Kasumi-1 (cell line): ENCODE results near the gene TANC1.

Experiments used
- DNase-seq, 2 experiments: peaks; one replicate each; lab custom pipeline; 2025; lab: John Stamatoyannopoulos, UW

The TANC1 gene

DNA sequence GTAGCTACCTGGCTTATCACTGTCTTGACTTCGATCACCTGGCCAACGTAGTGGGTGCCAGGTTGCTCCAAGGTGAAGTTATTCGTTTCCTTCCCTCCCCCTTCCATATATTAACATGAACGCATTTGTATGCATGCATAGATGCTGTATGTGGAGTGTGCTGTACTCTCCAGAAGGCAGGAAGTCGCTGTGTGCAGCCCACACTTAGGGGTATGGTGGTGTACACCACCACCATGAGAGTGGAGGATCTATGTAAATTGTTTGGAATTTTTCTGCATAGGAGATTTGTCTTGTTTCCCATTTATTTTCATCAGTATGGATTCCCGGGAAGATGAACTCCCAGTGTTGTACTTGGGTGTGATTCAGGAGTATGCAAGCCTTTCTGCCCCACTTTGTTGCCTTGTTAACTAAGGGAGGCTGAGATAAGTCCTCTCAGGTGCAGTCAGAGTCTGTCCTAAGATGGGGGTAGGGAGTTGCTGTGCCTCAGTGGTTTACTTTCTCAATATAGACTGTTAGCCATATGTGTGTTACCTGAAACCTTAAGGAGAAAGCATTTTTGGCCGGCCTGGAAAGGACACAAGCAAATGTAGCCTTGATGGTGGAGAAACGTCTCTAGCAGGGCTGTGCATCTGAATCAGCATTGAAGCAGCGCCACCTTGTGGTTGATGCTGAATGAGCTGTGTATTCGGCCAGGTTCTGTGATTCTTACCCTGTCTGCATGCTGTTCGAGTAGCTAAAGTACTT lies 149.8 kb downstream of the TANC1 start:
- peak; percentile 86 to 93 for DNase-seq

DNA sequence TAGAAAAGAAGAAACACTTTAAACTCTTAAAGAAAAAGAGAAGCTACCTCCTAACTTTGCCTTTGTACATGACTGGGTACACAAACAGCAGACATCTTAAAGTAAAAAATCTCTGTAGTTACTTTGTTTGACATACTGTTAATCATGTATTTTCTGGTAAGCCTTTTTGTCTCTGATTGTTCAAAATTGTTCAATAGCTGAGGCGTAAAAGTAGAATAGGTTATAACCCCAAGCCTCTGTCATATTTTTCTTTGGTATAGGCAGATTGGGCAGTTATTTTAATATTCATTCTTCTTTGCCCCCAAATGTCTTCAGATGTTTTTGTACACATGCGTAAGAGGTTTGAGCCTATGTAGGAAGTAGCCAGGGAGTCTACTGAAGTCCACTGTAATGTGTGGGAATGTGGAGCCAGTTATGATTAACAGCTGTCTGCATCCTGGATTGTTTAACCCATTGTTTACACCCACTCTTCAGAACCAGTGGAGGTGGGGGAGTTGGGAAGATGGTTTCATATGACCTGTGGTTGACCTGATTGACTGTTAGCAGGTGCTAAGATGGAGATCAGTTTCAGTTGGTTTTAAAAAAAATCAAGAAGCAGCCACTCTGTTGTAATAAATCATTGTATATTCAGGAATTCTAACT lies 150.5 kb downstream of the TANC1 start:
- DNase-seq = no peak

DNA sequence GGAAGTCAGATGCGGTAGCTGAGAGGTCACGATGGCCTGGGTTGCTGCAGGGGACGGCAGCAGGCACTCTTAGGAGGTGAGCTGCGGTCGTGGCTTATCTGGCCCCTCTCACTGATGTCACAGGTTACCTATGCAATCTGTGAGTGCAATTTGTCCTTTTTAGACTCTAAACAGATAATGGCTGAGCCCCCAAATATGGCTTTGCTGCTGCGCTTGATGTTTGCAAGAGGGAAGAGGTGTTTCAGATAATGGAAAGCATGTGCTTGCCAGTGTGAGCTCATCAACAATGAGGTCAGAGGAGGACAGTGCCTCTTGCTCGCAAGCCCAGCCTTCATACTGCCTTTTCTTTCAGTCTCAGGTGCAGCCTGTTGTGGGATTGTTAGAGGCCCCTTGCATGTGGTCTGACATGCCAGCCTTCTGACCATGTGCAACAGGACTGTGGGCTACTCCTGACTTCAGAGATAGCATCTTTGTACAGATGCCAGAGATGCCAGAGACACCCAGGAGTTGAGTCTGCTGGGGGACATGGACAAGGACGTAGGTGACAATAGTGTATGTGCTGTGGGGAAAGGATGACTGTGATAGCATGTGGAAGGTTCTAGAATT lies 151.3 kb downstream of the TANC1 start:
- no peak for DNase-seq

DNA sequence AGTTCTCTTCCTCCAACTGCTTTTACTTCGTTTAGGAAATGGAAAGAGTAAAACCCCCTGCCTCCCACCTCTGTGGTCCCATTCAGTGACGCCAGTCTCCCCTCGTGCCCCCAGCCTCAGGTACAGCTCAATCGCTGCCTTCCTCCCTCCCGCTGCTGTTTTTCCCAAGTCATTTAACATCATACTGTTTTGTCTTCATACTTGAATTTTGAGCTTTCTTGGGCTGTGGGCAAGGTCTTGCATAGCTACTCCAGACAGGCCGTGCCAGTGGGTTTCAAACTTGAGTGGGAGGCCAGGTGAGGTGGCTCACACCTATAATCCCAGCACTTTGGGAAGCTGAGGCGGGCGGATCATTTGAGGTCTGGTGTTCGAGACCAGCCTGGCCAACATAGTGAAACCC lies 155.3 kb downstream of the TANC1 start:
- no peak for DNase-seq

DNA sequence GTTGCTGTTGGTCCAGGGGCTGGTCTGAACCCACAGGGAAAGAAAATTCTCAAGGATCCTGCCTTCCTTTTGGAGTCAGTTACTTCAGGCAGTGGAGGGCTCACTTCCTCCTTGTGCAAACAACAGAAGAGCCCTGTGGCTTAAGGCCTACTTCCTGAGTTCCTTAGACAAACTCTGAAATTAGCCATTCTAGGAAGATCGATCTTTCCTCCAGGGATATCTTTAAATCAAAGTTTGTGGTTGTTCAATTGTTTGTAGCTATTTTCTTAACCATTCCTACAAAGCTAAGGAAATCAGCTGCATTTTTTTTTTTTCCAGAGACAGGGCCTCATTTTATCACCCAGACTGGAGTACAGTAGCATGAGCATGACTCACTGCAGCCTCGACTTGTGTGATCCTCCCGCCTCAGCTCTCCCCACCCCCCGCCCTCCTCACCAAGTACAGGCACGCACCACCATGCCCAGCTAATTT lies 156.0 kb downstream of the TANC1 start:
- DNase-seq = peak; percentile 90 to 92

DNA sequence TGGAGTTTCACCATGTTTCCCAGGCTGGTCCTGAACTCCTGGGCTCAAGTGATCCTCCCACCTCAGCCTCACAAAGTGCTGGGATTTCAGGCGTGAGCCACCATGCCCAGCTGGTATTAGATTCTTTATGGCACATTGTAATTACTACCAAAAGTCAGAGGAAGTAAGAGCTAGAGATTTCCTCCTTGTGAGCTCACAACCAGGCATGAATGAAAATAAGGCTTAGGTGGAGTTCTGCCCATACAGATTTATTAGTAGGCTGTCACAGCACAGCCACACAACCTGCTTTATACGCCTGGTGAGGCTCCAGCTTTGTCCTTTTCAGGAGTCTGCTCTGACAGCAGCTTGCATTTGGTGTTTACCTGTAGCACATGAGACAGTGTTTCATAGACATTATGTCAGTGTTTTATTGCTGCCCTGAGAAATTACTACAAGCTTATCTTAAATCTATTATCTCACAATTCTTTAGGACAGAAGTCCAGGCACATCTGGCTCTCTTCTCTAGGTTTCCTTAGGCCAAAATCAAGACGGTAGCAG lies 156.6 kb downstream of the TANC1 start:
- peak in 1 of 2 experiments; percentile 47 for DNase-seq

DNA sequence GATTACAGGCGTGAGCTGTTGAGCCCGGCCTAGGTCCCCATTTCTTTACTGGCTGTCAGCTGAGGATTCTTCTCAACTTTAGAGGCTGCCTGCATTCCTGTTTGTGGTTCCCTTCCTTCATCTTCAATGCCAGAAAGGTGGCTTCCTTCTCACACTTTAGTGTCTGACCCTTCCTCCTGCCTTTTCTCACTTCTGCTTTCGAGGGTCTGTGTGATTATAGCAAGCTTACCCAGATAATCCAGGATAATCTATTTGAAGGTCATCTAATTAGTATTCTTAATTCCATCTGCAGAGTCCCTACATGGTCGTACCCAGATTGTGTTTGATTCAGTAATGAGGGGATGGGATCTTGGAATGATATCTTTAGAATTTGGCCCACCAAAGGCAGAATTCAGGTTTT lies 157.4 kb downstream of the TANC1 start:
- DNase-seq = no peak

DNA sequence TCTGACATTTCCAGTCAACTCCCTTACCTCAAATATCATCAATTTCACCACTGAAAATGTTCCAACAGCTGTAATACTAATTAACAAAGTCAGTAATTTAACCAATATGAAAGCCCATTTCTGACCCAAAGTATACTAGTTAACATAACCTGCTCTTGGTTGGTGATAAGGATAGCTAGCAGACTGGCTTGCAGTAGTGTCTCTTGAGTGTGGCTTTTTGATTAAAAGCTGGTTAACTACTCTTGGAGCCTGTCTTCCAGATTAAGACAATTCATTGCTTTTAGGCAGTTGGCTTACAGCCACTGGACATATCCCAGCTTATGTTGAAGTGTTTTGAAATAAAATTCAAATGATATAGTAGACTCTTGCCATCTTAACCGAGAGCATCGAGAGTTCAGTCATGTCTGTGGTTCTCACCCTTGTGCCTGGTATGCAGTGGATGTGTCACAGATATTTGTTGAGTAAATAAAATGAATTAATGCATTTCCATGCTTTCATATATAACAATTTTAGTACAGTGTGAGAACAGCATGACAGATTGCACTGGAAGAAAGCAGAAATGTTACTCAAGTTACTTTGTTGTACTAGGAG lies 158.1 kb downstream of the TANC1 start:
- no peak for DNase-seq

DNA sequence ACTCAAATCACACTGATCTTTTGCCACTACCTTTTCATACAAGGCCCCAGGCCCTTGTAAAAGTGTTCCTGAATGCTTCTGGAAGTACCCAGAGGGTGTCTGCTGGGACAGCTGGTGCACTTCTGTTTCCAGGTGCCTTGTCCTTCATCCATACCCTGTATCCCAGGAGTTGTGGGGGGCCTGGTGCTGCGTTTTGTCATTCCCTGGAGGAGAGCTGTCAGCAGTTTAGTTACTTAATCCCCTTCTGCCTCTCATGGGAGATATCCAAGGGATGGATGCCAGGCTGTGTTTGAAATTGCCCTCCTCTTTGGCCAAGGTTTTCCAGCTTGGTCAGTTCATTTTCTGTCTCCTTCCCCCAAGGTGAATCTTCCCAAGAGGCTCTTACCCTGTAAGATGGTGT lies 159.8 kb downstream of the TANC1 start:
- DNase-seq = no peak

DNA sequence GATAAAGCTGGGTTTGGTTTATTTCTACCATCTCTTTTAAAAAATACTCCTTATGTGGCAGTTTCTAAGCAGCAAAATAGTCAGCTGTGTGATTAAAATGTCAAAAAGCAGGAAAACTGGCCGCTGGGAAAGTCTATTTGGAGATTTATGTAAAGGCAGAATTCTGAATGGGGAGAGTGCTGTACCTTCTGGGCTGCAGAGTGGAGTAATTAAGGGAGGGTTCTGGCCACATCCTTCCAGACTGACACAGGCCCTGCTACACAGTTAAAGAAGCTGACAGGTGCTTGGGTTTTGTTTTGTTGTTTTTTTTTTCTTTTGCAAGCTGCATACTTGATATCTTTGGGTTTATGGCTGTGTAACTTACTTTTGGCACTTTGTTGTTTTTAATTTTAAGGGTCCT lies 160.8 kb downstream of the TANC1 start:
- DNase-seq = no peak

DNA sequence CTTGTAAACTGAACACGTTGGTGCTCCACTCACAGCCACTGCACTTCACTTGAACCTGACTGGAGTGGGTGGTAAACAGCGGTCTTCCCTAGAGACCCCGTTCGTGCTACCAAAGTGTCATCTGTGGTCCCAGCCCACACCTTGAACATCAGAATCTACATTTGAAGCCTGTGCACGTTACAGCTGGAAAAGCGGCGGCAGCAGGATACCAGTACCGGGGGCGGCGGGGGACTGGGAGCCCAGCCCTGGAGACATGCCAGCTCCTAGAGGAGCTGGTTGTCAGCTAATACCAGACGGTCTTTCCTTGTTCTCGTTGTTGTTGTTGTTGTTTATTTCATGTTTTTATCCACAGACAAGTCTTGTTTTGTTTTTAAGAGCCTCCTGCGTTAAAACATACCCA lies 161.4 kb downstream of the TANC1 start:
- no peak for DNase-seq

DNA sequence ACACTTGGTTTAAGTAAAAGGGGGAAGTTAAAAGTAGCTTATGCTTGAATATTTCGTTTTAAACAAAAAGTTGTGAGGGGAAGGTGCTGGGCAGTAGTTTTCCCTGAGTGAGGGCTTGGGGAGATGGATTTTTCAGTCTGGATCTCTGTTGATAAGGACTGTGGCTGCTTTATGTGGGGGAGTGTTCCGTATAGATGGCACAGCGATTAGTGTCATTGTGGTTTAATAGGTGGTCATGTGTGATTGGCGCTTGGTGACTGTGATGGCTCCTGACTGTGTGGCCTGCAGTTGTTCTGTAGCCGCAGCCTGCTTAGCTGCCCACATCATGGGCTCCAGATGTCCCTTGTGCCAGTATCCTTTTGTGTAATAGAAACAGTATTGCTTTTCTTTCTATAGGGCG lies 161.9 kb downstream of the TANC1 start:
- DNase-seq = peak in 1 of 2 experiments; percentile 52

DNA sequence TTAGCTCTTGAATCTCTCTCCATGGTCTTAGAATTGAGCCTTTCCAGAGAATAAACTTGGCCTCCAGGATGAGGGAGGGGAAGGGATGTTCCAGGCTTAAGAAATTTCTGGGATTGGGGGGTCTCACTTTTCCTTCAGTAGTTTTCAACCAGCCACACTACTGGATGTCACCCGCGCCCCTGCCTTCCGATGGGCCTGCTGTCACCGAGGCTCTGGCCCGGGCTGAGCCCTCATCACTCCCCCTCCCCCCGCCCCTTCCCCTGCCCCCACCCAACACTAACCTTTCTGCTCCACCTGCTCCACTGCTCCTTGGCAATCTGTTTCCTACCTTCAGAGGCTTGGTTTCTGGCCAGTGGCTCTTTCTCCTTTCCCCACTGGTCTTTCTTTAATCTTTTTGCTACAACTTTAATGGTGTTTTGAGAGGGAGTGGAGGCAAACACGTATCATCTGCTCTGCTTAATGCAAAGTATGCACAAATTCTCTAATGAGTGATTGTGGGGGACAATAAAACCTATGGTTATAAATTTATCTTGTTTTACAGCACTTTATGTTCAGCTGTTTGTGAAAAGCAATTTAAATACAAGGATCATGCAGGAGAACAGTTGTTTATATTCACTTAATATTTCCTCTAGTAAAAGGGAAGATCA lies 162.9 kb downstream of the TANC1 start:
- no peak for DNase-seq

DNA sequence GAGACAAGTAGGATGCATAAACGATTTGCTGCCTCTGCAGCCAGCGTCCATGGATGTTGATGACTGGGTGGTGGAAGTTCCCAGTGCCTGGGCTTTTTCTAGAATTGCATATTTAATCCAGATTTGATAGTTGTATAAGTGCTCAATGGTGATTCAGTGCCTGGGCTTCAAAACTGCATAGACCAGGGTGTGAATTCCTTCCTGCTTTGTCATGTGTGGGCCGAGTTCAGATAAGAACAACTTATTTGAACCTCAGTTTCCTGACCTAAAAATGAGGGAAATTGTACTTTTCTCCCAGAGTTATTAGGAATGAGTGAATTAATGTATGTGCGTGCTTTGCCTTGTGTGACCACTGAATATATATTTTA lies 163.5 kb downstream of the TANC1 start:
- no peak for DNase-seq

DNA sequence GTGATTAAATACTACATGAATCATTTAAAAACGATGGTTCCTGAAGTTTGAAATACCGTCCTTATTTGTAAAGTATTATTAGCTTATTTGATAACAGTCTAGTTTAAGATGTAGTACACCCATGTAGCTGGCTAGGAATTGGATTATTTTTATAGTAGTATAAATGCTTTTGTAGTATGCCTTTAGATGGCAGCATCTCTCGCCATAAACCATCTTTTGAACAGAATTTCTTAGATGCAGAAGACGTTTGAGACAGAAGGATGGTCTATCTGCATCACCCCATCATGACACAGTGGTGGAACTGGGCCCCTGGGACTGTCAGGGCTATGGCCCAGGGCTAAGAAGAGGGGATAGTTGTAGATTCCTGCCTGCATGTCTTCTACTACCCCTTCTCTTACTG lies 165.4 kb downstream of the TANC1 start:
- DNase-seq = peak; percentile 29 to 41

DNA sequence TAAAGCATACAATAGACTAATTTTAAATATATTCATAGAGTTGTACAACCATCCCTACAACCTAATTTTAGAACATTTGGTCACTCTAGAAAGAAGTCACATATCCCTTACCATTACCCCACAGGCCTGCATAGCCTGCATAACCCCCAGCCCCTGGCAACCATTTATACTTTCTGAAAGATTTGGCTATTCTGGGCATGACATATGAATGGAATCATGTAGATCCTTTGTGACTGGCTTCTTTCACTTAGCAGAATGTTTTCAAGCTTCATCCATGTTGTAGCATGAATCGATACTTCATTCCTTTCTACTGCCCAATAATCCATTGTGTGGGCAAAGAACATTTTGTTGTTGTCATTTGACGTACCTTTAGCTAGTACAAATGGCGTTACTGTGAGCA lies 166.5 kb downstream of the TANC1 start:
- no peak for DNase-seq

DNA sequence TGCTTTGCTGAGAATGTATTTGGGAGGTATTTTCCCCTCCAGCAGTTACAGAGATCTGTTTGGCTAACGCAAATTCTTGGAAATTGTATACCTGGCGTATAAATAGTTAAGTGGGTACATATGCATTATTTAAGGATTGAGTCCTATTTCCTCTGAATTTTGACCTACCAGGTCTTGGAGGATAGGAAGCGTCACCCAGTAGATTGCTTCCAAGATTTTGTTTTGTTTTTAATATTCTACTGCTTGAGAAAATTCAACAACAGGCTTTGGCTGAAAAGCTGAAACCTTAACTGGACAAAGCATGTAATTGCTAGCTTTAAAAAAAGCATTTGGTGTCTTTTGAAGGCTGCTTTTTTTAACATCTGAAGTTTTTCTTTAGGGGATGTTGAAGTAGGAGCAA lies 168.0 kb downstream of the TANC1 start:
- DNase-seq = no peak

DNA sequence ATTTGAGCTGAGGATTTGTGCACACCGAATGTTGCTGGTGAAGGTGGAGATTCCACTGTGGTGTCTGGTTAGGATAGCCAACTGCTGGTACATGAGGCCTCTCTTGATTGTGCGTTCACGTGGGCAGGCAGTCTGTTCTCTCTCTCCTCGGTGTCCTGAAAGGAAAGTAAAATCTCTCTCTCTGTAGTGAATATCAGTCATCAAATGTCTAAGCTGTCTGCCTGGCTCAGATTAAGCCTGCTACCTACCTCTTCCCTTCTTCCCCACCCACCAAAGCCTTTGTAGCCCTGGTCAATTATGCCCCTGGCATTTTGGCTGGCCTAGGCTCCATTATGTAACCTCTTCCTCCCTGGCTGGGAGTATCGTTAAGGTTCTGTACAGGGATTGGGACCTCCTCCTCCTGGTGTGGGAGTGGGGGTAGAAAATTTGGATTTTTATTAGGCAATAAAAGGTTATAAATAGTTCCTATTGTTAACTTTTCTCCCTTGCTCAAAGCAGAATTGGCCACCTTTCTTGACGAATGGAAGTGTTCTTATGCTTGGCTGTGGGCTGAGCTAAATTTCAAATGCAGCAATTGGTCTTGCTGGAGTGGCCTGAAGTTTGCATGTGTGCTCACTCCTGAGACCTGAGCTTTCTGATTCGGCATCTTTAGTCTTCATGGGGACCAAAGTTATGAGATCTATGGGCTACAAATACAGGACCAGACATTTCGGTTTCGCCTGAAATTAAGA lies 169.2 kb downstream of the TANC1 start:
- DNase-seq = no peak

DNA sequence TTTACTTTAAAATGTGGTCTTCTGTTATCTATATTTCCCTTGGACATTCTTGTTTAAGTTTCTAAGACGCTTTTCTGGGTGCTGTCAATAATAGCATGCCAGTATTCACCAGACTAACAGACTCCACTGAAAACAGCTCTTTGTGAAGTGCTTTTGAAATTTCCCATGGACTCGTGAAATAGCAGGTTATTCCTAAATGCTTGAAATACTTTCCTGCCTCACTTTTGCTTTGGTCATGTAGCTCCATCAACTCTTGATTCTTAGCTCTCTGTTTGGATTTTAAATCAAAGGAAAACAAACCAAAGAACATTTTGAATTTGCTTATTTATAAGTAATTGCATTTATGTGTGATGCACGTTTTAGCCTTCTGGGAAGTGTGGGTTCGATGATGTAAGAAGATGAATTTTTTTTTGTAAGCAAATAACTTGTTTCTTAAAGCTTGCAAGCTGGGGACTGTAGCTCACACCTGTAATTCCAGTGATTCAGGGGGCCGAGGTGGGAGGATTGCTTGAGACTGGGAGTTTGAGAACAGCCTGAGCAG lies 170.3 kb downstream of the TANC1 start:
- no peak for DNase-seq

DNA sequence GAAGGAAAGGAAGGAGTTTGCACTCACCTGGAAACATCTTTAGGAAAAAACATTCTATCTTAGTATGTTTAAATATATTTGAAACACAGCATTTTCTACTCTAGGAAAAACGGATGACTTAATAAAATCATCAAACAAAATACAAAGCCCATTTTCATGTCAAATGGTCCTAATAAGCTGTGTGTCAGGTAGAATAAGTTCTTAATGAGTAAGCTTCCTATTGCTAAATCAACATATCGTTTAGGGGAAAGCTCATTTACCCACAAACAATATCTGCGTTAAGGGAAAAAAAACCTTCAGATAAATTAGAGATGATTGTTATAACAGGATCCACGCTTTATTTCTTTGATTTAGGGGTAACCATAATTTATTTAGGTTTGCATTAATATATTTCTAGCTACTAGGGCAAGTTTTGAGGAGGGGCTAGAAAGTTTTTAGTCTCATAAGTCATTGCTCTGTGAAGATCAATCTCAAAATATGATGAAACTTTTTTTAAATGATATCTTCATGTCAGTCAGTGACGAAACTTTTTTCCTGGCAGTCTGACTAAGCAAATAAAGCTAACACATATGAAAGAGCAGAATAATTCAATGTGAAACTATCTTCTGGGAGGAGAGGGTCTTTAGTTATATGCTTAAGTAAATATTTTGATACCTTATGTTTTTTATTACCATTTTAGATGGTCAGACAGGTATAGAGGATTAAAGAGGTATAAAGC lies 170.9 kb downstream of the TANC1 start:
- no peak for DNase-seq
